Suppressor macrophage (primary cell): ENCODE measurements around the gene KLHL42.
"Not testable (repeated sequence)": the region's sequence is repeated elsewhere in the genome, so short reads cannot be mapped to it uniquely, and the experiment has no call there.

Experiments used
- DNase-seq, 4 experiments: peaks; one replicate each; pipeline ENCODE4 v3.0.0-alpha.2; 2020 to 2022

The KLHL42 gene

GRCh38 chr12:27817766-27818165, 37.7 kb downstream of the KLHL42 start:
- no peak for DNase-seq

DNA sequence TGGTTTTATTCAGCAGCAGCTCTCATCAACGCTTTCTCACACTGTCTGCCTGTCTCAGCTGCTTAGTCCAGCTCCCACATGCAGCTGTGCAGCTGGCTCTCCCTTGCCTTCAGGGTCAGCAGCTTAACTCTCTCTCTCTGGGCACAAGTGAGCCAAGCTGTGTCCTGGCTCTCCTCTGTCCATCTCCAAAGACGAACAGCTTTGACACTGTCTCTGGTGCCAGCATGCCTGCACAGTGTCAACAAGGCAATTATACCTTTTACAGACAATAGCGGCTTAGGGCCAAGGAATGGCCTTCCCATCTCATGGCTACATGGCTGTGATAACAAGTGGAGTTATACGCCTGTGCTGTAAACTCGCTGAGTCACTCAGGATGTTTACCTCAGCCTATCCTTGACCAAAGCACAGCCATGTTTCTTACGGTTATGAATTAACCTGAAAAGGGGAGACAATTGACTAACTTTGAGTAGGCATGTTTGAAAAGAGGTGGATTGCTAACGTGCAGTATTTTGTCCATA, 38.4 kb downstream of the KLHL42 start:
- DNase-seq: no peak

GRCh38 chr12:27820564-27820963, 40.5 kb downstream of the KLHL42 start:
- no peak for DNase-seq

DNA sequence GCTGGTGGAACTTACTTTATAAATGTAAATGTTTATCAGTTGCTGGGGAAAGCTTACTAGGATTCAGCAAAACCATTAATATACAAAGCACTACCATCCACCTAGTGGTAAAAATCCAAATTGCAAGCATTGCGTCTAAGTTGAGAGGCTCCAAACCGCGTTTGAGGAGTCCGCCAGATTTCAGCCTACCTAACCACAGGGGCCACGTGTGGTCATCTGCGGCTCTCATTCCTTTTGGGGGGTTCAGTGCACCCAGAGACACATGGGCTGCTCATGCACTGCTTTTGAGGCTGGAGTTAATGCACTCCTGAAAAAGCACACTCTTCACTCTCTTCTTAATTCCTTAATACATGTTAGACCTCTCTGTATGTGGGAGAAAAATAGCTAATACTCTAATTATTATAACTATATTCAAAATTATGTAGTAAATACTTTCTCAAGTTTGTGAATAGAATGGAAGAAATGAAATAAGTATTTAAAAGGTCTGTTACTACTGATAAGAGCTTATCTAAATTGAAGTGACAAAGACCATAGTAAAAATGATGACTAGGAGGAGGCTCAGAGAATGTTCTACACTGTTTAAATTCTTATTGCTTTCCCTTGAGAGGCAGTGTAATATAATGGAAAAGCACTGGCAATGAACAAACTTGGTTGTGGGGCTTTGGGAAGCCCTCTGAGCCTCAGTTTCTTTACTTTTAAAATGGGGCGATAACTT, 41.4 kb downstream of the KLHL42 start:
- DNase-seq: peak; percentile 67 to 84 (median 78)

- DNase-seq: no peak
Observed at GRCh38 chr12:27822076-27822712, 42.2 kb downstream of the KLHL42 start.

DNA sequence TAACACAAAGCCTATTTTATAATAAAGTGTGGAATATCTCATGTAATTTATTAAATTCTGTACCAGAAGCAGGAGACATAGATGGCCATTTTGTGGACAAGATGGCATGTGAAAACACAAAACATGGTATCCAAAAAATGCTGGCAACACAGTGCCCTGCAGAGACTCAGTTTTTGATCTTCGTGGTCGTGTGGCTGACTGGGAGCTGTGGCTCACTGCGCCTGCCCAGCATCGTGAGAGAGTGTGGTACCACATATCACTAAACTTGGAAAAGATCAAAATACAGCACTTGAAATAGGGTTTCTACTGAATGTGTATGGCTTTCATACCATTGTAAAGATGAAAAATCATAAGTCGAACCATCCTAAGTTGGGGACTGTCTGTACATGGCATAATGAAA, 43.0 kb downstream of the KLHL42 start:
- no peak for DNase-seq

- no peak for DNase-seq
Observed at GRCh38 chr12:27824126-27824842, 44.3 kb downstream of the KLHL42 start.

- no peak for DNase-seq
Observed at GRCh38 chr12:27826076-27826475, 46.0 kb downstream of the KLHL42 start.

- DNase-seq: no peak
Observed at GRCh38 chr12:27828196-27828595, 48.2 kb downstream of the KLHL42 start.

DNA sequence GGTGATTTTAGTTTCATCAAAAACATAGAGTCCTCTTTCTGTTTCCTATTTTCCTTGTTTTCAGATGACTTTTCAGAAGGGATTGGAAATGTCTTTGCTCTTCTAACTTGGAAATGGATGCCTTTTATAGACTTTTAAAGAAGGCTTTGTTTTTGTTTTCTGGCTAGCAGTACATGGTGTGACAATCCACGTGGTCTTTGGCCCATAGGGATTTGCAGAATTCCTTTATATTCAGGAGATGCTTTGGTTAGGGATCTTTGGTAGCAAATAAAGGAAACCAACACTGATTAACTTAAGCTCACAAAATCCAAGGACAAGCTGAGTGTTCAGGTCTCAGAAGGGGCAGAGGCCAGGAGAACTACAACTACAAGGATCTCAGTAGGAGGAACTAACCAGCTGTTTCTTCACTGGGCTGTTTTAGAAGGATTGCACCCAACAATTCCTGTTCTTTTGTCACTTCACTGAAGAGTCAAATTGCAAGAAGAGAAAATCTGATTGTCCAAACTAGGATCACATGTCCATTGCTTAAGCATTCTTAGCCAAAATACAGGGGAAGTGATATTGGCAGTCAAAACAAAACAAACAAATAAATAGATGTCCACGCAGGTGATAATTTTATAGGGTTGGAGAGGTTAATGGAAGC, 58.6 kb downstream of the KLHL42 start:
- peak in 3 of 4 experiments; percentile 21 to 38 (median 22) for DNase-seq

GRCh38 chr12:27840229-27840999, 60.4 kb downstream of the KLHL42 start:
- DNase-seq: peak in 3 of 4 experiments; percentile 5 to 32 (median 27)

DNA sequence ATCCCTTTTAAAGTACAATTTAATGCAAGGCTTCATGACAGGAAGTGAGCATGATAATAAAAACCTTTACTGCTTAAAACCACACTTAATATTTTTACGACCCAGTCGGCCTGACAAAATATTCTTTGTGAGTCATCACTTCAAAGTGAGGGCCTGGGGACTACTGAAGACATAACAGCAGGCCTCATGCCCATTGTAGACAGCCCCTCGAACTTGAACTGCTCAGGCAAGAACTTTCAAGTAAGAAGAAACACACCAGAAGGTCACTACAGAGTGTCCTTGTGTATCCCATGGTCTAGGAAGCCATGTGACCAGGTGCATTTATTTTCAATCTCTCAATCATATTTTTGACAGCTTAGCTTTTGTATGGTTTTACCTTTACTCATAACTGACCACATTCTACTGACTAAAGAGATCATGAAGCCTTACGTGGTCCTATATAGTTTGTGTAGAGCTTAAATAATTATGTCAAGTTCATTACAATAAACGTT, 61.4 kb downstream of the KLHL42 start:
- DNase-seq: no peak

- DNase-seq: no peak
Observed at GRCh38 chr12:27843714-27844245, 63.7 kb downstream of the KLHL42 start.

DNA sequence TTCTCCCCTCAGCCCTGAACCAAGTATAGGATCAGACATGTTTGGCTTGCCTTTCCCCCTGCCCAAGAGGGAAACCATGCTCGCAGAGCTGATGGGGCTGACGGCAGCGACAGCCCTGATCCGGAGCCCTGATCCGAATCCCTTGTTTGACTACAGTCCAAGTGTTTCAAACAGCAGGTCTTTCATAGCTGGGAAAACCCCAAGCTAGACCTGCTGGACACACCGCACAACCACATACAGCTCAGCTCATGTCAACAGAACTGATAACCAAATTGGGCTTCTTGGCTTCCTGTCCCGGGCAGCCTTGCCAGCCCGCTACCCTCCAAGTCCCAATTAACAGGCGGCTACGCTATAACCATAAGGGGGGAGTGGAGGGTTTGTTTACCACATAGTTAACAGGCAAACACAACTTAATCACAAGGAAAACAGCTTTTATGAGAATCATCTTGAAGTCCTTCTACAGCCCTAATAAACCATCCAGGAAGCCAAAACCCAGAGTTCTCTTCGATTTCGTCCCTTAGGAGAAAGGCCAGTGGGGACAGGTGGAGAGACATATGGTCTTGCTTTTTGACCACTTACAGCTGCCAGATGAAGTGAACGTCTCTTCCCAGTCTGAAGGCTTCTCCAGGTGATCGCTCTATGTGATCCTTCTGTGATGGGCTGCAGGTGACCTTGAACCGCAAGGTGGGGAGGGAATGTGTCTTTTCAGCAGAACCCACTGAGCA, 64.5 kb downstream of the KLHL42 start:
- no peak for DNase-seq

GRCh38 chr12:27845187-27845586, 65.2 kb downstream of the KLHL42 start:
- no peak for DNase-seq

DNA sequence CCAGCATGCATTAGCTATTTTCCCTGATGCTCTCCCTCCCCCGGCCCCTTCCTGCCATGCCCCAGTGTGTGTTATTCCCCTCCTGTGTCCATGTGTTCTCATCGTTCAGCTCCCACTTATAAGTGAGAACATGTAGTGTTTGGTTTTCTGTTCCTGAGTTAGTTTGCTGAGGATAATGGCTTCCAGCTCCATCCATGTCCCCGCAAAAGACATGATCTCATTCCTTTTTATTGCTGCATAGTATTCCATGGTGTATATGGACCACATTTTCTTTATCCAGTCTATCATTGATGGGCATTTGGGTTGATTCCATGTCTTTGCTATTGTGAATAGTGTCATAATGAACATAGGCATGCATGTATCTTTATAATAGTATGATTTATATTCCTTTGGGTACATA, 65.7 kb downstream of the KLHL42 start:
- DNase-seq: not testable (repeated sequence)

GRCh38 chr12:27847293-27847692, 67.3 kb downstream of the KLHL42 start:
- not testable (repeated sequence) for DNase-seq

GRCh38 chr12:27851311-27851710, 71.3 kb downstream of the KLHL42 start:
- DNase-seq: no peak

GRCh38 chr12:27852117-27852516, 72.1 kb downstream of the KLHL42 start:
- no peak for DNase-seq
